ENCODE data around the gene GREB1L. TPM values are rescaled to one million over a fixed set of nuclear protein-coding genes. Genes with fewer than 3 reads are reported as not detected.

GREB1L gene
- total and polyA plus RNA-seq, 2 donors (not counting 1 experiment from before 2014, with no cell fraction given), result not detected

- Histone ChIP-seq H3K4me1 (ENCODE audit: control insufficient read depth in 2 of 2, insufficient read depth in 2 of 2, low read length in 2 of 2) (no peaks in the 10 kb centered on the region), H4K20me1 (ENCODE audit: control insufficient read depth, insufficient read depth, low read length, poor library complexity, severe bottlenecking) (no peaks in the 10 kb centered on the region), H3K4me3 (ENCODE audit: control extremely low read depth in 1 of 5, extremely low read depth in 1 of 5, insufficient read depth in 1 of 5, low read depth in 2 of 5, low read length in 4 of 5) (no peak overlapping the region), H3K27ac (ENCODE audit: low read length in 2 of 2) (no peak overlapping the region), H3K9ac (ENCODE audit: low read length) (no peak overlapping the region), H3K79me2 (ENCODE audit: control insufficient read depth, insufficient read depth, low read length) (no peaks in the 10 kb centered on the region), H3K27me3 (replicated peaks in 1 of 4; ENCODE audit: control extremely low read depth in 1 of 4, control insufficient read depth in 3 of 4, insufficient read depth in 4 of 4, low read length in 3 of 4) (no peaks in the 10 kb centered on the region), H3K4me2 (replicated peaks; ENCODE audit: low read depth, low read length, poor library complexity, severe bottlenecking) (no peak overlapping the region), H3K9me3 (ENCODE audit: control extremely low read depth in 1 of 3, control insufficient read depth in 2 of 3, insufficient read depth in 1 of 3, low read length in 2 of 3) (no peaks in the 10 kb centered on the region), H2AFZ (ENCODE audit: insufficient read depth, low read depth, low read length, poor library complexity, severe bottlenecking) (no peak overlapping the region), H3K36me3 (replicated peaks in 1 of 2; ENCODE audit: control extremely low read depth in 1 of 2, control insufficient read depth in 1 of 2, extremely low read depth in 1 of 2, insufficient read depth in 2 of 2, low read length in 1 of 2) (no peaks in the 10 kb centered on the region)
- no peak for DNase-seq
- Mint-ChIP-seq H3K4me3 (no peak overlapping the region), H3K27ac (no peak overlapping the region), H3K27me3 (peaks cover 3% of the 10 kb centered on the region), H3K9me3 (ENCODE audit: insufficient read depth) (no peaks in the 10 kb centered on the region), H3K4me1 (no peaks in the 10 kb centered on the region)
- CTCF ChIA-PET, result interaction anchor here (1.0 to 3.5 kb wide), 3 partner anchors 24 to 469 kb away, joined by 6 to 26 read pairs (median 6); no protein-coding TSS in a partner anchor
- intact Hi-C loops (cut with micrococcal nuclease), result loop anchor here (5.0 kb wide), 1 partner anchor 1215 kb away; no protein-coding TSS in a partner anchor
- 89% methylated on average over 1 of the region's 3 CpGs for WGBS (ENCODE audit: insufficient coverage)
- ATAC-seq (ENCODE audit: low read depth), result no peak
- POLR2A ChIA-PET, result no interaction called here
- TF ChIP-seq CTCF (IDR thresholded peaks at IDR 0.05), result no peak
These were observed 244.9 kb downstream of the GREB1L start for GRCh38 chr18:21486905-21487437.

- Mint-ChIP-seq H3K4me1 (no peaks in the 10 kb centered on the region), H3K4me3 (no peak overlapping the region), H3K27ac (no peak overlapping the region), H3K27me3 (peaks cover 2% of the 10 kb centered on the region), H3K9me3 (ENCODE audit: insufficient read depth) (no peaks in the 10 kb centered on the region)
- ChIA-PET CTCF (interaction anchor here (1.3 to 3.5 kb wide), 4 partner anchors 361 to 1215 kb away, joined by 3 to 26 read pairs (median 4); no protein-coding TSS in a partner anchor), POLR2A (no interaction called here)
- no peaks in the 10 kb centered on the region for H3K27me3 ChIP-seq (replicated peaks in 1 of 4; ENCODE audit: control extremely low read depth in 1 of 4, control insufficient read depth in 3 of 4, insufficient read depth in 4 of 4, low read length in 3 of 4)
- H3K9me3 ChIP-seq (ENCODE audit: control extremely low read depth in 1 of 3, control insufficient read depth in 2 of 3, insufficient read depth in 1 of 3, low read length in 2 of 3), result no peaks in the 10 kb centered on the region
- H2AFZ ChIP-seq (ENCODE audit: insufficient read depth, low read depth, low read length, poor library complexity, severe bottlenecking), result no peak overlapping the region
- H3K36me3 ChIP-seq (replicated peaks in 1 of 2; ENCODE audit: control extremely low read depth in 1 of 2, control insufficient read depth in 1 of 2, extremely low read depth in 1 of 2, insufficient read depth in 2 of 2, low read length in 1 of 2), result no peaks in the 10 kb centered on the region
- no peak overlapping the region for H3K9ac ChIP-seq (ENCODE audit: low read length)
- no peaks in the 10 kb centered on the region for H3K79me2 ChIP-seq (ENCODE audit: control insufficient read depth, insufficient read depth, low read length)
- no peaks in the 10 kb centered on the region for H4K20me1 ChIP-seq (ENCODE audit: control insufficient read depth, insufficient read depth, low read length, poor library complexity, severe bottlenecking)
- intact Hi-C loops (cut with micrococcal nuclease), result loop anchor here (5.0 kb wide), 1 partner anchor 1213 kb away; no protein-coding TSS in a partner anchor
- H3K4me2 ChIP-seq (replicated peaks; ENCODE audit: low read depth, low read length, poor library complexity, severe bottlenecking), result no peak overlapping the region
- TF ChIP-seq EZH2 (IDR thresholded peaks at IDR 0.05; ENCODE audit: borderline replicate concordance, insufficient read depth, low read depth, low read length, poor library complexity, severe bottlenecking) (no peak), CTCF (IDR thresholded peaks at IDR 0.05) (peak; percentile 65)
- ATAC-seq (ENCODE audit: low read depth) (no peak), DNase-seq (peak; percentile 43)
- no peak overlapping the region for H3K4me3 ChIP-seq (ENCODE audit: control extremely low read depth in 1 of 5, extremely low read depth in 1 of 5, insufficient read depth in 1 of 5, low read depth in 2 of 5, low read length in 4 of 5)
- H3K27ac ChIP-seq (ENCODE audit: low read length in 2 of 2), result no peak overlapping the region
- WGBS (ENCODE audit: insufficient coverage), result 58% methylated on average over 4 of the region's 6 CpGs
- H3K4me1 ChIP-seq (ENCODE audit: control insufficient read depth in 2 of 2, insufficient read depth in 2 of 2, low read length in 2 of 2), result no peaks in the 10 kb centered on the region
These were observed 247.2 kb downstream of the GREB1L start for GRCh38 chr18:21489119-21489750.

Data from B cell (primary cell).